ENCODE data around the gene RCAN3. TPM values are rescaled to one million over a fixed set of nuclear protein-coding genes. Genes with fewer than 3 reads are reported as not detected.

RCAN3 gene
- total and polyA plus RNA-seq, 2 of the 4 experiments (the other 2 are of a cell fraction), result 4.0 to 5.9 TPM

- Histone ChIP-seq H4K5ac (ENCODE audit: low read depth, low read length) (no peak overlapping the region), H2AK9ac (replicated peaks; ENCODE audit: low read depth, low read length, poor library complexity) (no peak overlapping the region), H2BK15ac (ENCODE audit: low read depth, low read length) (no peak overlapping the region), H3K9me3 (ENCODE audit: control insufficient read depth, insufficient read depth, low read length) (no peaks in the 10 kb centered on the region), H2BK5ac (ENCODE audit: low read depth, low read length, poor library complexity, severe bottlenecking) (no peak overlapping the region), H3K4me3 (ENCODE audit: insufficient read depth, low read depth, low read length) (no peak overlapping the region), H3K4ac (ENCODE audit: low read depth, low read length) (no peak overlapping the region), H3K27ac (ENCODE audit: insufficient read depth, low read length) (no peak overlapping the region), H4K91ac (ENCODE audit: insufficient read depth, low read depth, low read length) (no peak overlapping the region), H3K9ac (ENCODE audit: low read depth, low read length) (no peak overlapping the region), H3K79me1 (ENCODE audit: low read depth in 1 of 2, low read length in 2 of 2) (0 out of 4 replicates have a peak, but pooled peaks cover 0 to 5% of the 10 kb centered on the region in 2 experiments), H2BK120ac (ENCODE audit: low read depth, low read length) (no peak overlapping the region), H3K14ac (replicated peaks; ENCODE audit: low read depth, low read length) (no peak overlapping the region), H2AK5ac (ENCODE audit: low read depth, low read length) (no peak overlapping the region), H3K36me3 (ENCODE audit: control insufficient read depth, insufficient read depth, low read length) (peaks cover 15% of the 10 kb centered on the region; the same call in 1 of the 2 replicates), H4K8ac (ENCODE audit: low read depth in 2 of 2, low read length in 2 of 2) (no peak overlapping the region), H3K23ac (ENCODE audit: low read depth, low read length) (no peak overlapping the region), H2BK20ac (ENCODE audit: low read depth, low read length) (no peak overlapping the region), H3K27me3 (ENCODE audit: control insufficient read depth, insufficient read depth, low read length) (no peaks in the 10 kb centered on the region), H3K56ac (ENCODE audit: extremely low read depth, insufficient read depth, low read length) (no peak overlapping the region), H2AFZ (replicated peaks; ENCODE audit: low read length, poor library complexity) (no peak overlapping the region), H4K20me1 (ENCODE audit: insufficient read depth, low read length) (no peaks in the 10 kb centered on the region), H3K4me2 (ENCODE audit: low read depth, low read length) (no peak overlapping the region), H3K18ac (ENCODE audit: low read depth, low read length) (no peak overlapping the region), H3K9me1 (ENCODE audit: insufficient read depth, low read length) (peaks cover 23% of the 10 kb centered on the region), H3K4me1 (ENCODE audit: control insufficient read depth, insufficient read depth, low read length) (peaks cover 3% of the 10 kb centered on the region)
- no TSS peak for BruUV-seq (replicated peaks)
- intact Hi-C loops (cut with micrococcal nuclease) (no loop called here), in situ Hi-C loops (cut with MboI; ENCODE audit: low sequenced_read_pairs) (no loop called here), dilution Hi-C loops (cut with HindIII; ENCODE audit: low sequenced_read_pairs, unreplicated experiment) (no loop called here)
- CTCF ChIA-PET, result no interaction called here
- DNase-seq (peak; percentile 11), ATAC-seq (ENCODE audit: low read depth) (no peak)
- POLR2A ChIA-PET (ENCODE audit: unreplicated experiment), result no interaction called here
- WGBS, 2 experiments (ENCODE audit: extremely low coverage in 2 of 2, insufficient read length in 1 of 2), result 96% methylated on average over 4 of the region's 11 CpGs; no CpG with 5 or more reads in 1 of the 2 experiments
- no peak for TF ChIP-seq POLR2A (IDR thresholded peaks at IDR 0.05; ENCODE audit: low read depth, low read length)
- TF ChIP-seq FOS (IDR thresholded peaks at IDR 0.05; ENCODE audit: low read depth, low read length), result no peak
- no peak for TF ChIP-seq MAFK (IDR thresholded peaks at IDR 0.05; ENCODE audit: low read depth, low read length)
- no peak for TF ChIP-seq CTCF (conservative IDR thresholded peaks at IDR 0.05; ENCODE audit: low read depth, low read length)
- no peak for TF ChIP-seq RAD21 (IDR thresholded peaks at IDR 0.05; ENCODE audit: low read length)
- TF ChIP-seq RFX5 (IDR thresholded peaks at IDR 0.05; ENCODE audit: low read depth, low read length), result no peak
- no peak for TF ChIP-seq CHD1 (IDR thresholded peaks at IDR 0.05; ENCODE audit: low read depth, low read length)
- no peak for TF ChIP-seq MAZ (IDR thresholded peaks at IDR 0.05; ENCODE audit: borderline replicate concordance, low read depth, low read length)
- no peak for TF ChIP-seq NFE2L2 (IDR thresholded peaks at IDR 0.05; ENCODE audit: low read depth, low read length)
- no peak for TF ChIP-seq SMC3 (IDR thresholded peaks at IDR 0.05; ENCODE audit: low read depth, low read length)
Measured at GRCh38 chr1:24468685-24469316, 33.8 kb upstream of the RCAN3 start.

Data from IMR-90 (cell line).